Aortic smooth muscle cell (primary cell): ENCODE results near the gene MDP1. TPM values are rescaled to one million over a fixed set of nuclear protein-coding genes. Genes with fewer than 3 reads are reported as not detected.

Source experiments
- total RNA-seq: library from RNA; depleted of rRNA; stranded (reverse); fragments of >200 nt; gene quantifications from 2 replicates; pipeline ENCODE4 v1.2.3, GENCODE V29; 2014

The MDP1 gene
- 17.4 and 21.1 TPM in 2 replicates for total RNA-seq

GRCh38 chr14:24215495-24216344, at the start of gene MDP1:
Gene MDP1 (minus strand): TSS chr14:24216066. CDS start chr14:24215955, 111 bp downstream.

GRCh38 chr14:24262821-24263733, 47.2 kb upstream of the MDP1 start, which contains the start of gene TGM1:
Gene TGM1 (minus strand): TSS chr14:24263177. CDS start chr14:24262352, 825 bp downstream.

DNA sequence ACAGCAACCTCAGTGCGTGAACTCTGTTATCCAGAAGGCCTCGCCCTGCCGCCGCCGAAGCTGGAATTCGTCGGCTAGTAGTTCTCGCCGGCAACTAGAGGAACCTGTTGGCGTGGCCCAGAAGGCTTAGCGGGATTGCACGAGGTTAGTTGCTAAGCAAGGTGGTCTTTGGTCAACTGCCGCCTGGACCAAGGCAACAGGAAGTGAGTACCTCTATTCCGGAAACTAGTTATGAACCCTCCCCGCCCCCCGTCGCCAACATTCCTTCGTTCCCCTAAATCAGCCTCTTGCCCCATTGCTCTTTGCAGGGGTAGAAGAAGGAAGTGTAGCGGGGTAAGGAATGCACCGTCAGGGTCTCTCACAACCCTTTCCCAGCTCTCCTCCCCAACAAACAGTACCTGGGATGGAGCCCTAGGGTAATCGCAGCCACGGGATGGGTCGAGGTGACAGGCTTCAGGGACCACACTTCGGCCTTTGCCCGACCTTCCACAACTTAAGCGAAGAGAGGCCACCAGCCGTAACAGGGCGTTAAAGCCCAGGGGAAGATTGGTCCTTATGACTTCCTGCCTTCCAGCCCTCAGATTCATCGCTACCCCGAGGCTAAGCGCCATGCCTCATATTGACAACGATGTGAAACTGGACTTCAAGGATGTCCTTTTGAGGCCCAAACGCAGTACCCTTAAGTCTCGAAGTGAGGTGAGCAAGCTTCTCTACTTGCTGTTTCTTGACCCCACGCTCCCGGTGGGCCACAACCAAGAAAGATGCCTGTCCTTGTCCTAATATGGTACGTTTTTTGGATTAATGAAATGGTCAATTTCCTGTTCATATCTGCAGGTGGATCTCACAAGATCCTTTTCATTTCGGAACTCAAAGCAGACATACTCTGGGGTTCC, 17.0 kb upstream of the MDP1 start, which contains the start of gene GMPR2:
TSS of gene GMPR2 (plus strand) at position 285 of the 893 bp plus-strand sequence. CDS start at position 610, 325 bp downstream.

GRCh38 chr14:24232121-24232644, 16.3 kb upstream of the MDP1 start, which contains the start of gene NEDD8:
Gene NEDD8 (minus strand): TSS chr14:24232367. CDS start chr14:24232267, 100 bp downstream.

GRCh38 chr14:24212924-24213865, 2.7 kb downstream of the MDP1 start, which contains the start of gene CHMP4A:
Gene CHMP4A (minus strand): TSS chr14:24213488. CDS start chr14:24213439, 49 bp downstream.

GRCh38 chr14:24195186-24196070, 20.4 kb downstream of the MDP1 start, which contains the start of gene TM9SF1:
Gene TM9SF1 (minus strand): TSS chr14:24195441. CDS start chr14:24195019, 422 bp downstream.

DNA sequence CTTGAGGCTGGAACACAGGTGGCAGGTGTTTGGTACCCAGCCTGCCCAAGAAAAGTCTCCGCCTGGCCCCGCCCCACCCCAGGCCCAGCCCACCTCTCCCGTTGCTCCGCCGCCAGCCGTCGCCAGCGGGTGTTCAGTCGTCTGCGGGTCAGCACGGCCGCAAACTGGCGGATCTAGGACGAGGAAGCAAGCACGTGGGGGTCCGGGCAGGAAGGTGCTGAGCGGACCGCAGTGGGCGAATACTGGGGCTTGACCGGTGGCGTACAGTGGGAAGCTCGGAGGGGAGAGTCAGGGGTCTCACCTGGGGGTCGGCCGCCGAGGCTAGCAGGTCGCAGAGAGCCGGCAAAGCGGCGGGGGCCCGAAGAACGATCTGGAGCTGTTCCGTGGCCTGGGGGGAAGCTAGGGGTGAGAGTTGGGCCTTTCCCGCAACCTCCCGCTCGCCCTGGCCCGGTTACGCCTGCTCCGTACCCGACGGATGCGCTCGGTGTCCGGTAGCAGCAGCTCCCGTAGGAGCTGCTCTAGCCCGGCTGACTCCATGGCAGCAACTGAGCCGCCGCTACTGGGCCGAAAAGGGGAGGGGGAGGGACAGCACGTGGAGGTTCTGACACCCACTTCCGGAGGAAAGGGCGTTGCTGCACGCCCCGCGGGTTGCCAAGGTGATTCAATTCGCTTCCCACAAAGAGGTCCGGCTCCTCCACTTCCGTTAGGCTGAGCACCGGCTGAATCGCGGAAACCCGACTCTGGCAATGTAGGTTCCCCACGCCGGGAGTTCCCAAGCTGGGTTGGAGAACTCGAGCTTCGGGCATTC, 27.4 kb downstream of the MDP1 start, which contains the start of gene IPO4:
TSS of gene IPO4 (minus strand) at position 566 of the 808 bp plus-strand sequence. CDS start at position 537, 29 bp downstream.

DNA sequence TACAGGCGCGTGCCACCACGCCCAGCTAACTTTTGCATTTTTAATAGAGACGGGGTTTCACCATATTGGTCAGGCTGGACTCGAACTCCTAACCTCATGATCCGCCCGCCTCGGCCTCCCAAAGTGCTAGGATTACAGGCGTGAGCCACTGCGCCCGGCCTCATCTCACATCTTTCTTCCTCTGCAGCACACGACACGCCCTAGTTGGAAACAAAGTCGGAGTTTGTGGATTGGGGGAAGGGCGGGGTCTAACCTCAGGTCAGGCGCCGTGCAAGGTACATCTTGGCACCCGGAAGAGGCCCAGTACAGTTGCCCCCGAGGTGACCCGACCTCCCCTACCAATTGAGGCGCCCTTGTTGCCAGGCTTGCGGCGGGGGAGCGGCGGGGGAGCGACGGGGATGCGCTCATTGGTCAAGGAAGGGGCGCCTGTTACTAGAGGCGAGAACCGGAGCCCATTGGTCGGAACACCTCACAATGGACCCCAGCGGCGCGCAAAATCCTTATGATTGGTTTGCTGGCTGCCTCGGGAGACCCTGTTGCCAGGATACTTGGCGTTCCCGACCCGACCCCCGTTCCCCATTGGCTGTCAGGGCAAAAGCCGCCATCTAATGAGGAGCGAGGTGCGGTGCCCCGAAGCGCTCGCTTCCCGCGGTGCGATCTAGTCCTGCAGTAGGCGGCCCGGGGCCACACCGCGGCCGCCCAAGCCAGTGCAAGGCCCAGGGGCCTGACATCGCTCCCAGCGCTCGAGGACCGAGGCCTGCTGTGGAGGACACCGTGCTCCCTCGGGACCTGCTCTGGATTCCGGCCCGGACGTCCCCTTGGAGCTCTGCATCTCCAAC, 44.2 kb downstream of the MDP1 start, which contains the start of gene REC8:
TSS of gene REC8 (plus strand) at position 659 of the 839 bp plus-strand sequence. CDS start 473 bp downstream, outside the sequence.

Other genes starting within 250 kb of the MDP1 start
- gene DHRS4L2, start 227.1 kb downstream of the MDP1 start, total RNA-seq, result 9.2 and 18.4 TPM in 2 replicates
- gene CARMIL3, start 164.1 kb downstream of the MDP1 start, total RNA-seq, result under 0.01 TPM in 1 of 2 replicates, not detected in the other
- gene CPNE6, start 144.5 kb downstream of the MDP1 start, total RNA-seq, result not detected in 2 replicates
- gene PCK2, start 121.8 kb downstream of the MDP1 start, total RNA-seq, result 8.6 and 10.2 TPM in 2 replicates
- gene DCAF11, start 101.3 kb downstream of the MDP1 start, total RNA-seq, result 63.2 and 68.4 TPM in 2 replicates
- gene NRL, start 101.1 kb downstream of the MDP1 start, total RNA-seq, result 0.75 and 0.79 TPM in 2 replicates
- 0.13 and 0.19 TPM in 2 replicates for gene FITM1, start 85.4 kb downstream of the MDP1 start, total RNA-seq
- gene PSME1, start 79.9 kb downstream of the MDP1 start, total RNA-seq, result 97.5 and 122 TPM in 2 replicates
- 19.2 and 29.5 TPM in 2 replicates for gene EMC9, start 74.5 kb downstream of the MDP1 start, total RNA-seq
- 114 and 116 TPM in 2 replicates for gene PSME2, start 69.5 kb downstream of the MDP1 start, total RNA-seq
- 31.8 and 33.7 TPM in 2 replicates for gene RNF31, start 68.6 kb downstream of the MDP1 start, total RNA-seq
- 102 and 108 TPM in 2 replicates for gene IRF9, start 54.8 kb downstream of the MDP1 start, total RNA-seq
- gene REC8, start 44.0 kb downstream of the MDP1 start, total RNA-seq, result 0.66 and 1.4 TPM in 2 replicates
- 32.3 and 46.9 TPM in 2 replicates for gene IPO4, start 27.2 kb downstream of the MDP1 start, total RNA-seq
- 52.8 and 58.4 TPM in 2 replicates for gene TM9SF1, start 20.6 kb downstream of the MDP1 start, total RNA-seq
- gene TSSK4, start 10.4 kb downstream of the MDP1 start, total RNA-seq, result 0.19 TPM in 1 of 2 replicates, not detected in the other
- 25.6 and 31.3 TPM in 2 replicates for gene CHMP4A, start 2.6 kb downstream of the MDP1 start, total RNA-seq
- 300 and 324 TPM in 2 replicates for gene NEDD8, start 16.3 kb upstream of the MDP1 start, total RNA-seq
- 93.1 and 102 TPM in 2 replicates for gene GMPR2, start 16.9 kb upstream of the MDP1 start, total RNA-seq
- gene TINF2, start 26.6 kb upstream of the MDP1 start, total RNA-seq, result 51.5 and 55.1 TPM in 2 replicates
- gene TGM1, start 47.1 kb upstream of the MDP1 start, total RNA-seq, result 0.25 and 0.40 TPM in 2 replicates
- gene RABGGTA, start 55.5 kb upstream of the MDP1 start, total RNA-seq, result 20.0 and 21.7 TPM in 2 replicates
- 14.5 and 20.0 TPM in 2 replicates for gene DHRS1, start 83.7 kb upstream of the MDP1 start, total RNA-seq
- gene NOP9, start 83.8 kb upstream of the MDP1 start, total RNA-seq, result 16.8 and 22.3 TPM in 2 replicates
- 0.68 and 1.1 TPM in 2 replicates for gene CIDEB, start 91.9 kb upstream of the MDP1 start, total RNA-seq
- gene LTB4R2, start 94.1 kb upstream of the MDP1 start, total RNA-seq, result 2.0 and 2.6 TPM in 2 replicates
- 0.75 and 1.1 TPM in 2 replicates for gene LTB4R, start 95.4 kb upstream of the MDP1 start, total RNA-seq
- gene ADCY4, start 119.0 kb upstream of the MDP1 start, total RNA-seq, result 2.6 and 2.9 TPM in 2 replicates
- gene RIPK3, start 123.9 kb upstream of the MDP1 start, total RNA-seq, result 0.19 and 0.40 TPM in 2 replicates
- gene NFATC4, start 152.1 kb upstream of the MDP1 start, total RNA-seq, result 32.8 and 34.5 TPM in 2 replicates
- gene NYNRIN, start 182.9 kb upstream of the MDP1 start, total RNA-seq, result 4.1 and 6.5 TPM in 2 replicates
- 3.0 and 4.5 TPM in 2 replicates for gene CBLN3, start 213.6 kb upstream of the MDP1 start, total RNA-seq
- 48.1 and 48.2 TPM in 2 replicates for gene KHNYN, start 213.9 kb upstream of the MDP1 start, total RNA-seq
- 10.1 and 15.1 TPM in 2 replicates for gene SDR39U1, start 226.7 kb upstream of the MDP1 start, total RNA-seq